HG02642 (cell line): ENCODE measurements around the gene MSANTD1.

Experiments used
- ATAC-seq: cut with Tn5 transposase; IDR thresholded peaks from one replicate; pipeline ENCODE4 v1.9.1; 2021; ENCODE audit warnings: mild to moderate bottlenecking; ENCODE audit not compliant: unreplicated experiment, poor library complexity

MSANTD1 gene

GRCh38 chr4:3248811-3249661, at the start of gene MSANTD1:
MSANTD1 (plus strand) TSS chr4:3249159; CDS start chr4:3249223, 64 bp downstream.
- no peak for ATAC-seq

DNA sequence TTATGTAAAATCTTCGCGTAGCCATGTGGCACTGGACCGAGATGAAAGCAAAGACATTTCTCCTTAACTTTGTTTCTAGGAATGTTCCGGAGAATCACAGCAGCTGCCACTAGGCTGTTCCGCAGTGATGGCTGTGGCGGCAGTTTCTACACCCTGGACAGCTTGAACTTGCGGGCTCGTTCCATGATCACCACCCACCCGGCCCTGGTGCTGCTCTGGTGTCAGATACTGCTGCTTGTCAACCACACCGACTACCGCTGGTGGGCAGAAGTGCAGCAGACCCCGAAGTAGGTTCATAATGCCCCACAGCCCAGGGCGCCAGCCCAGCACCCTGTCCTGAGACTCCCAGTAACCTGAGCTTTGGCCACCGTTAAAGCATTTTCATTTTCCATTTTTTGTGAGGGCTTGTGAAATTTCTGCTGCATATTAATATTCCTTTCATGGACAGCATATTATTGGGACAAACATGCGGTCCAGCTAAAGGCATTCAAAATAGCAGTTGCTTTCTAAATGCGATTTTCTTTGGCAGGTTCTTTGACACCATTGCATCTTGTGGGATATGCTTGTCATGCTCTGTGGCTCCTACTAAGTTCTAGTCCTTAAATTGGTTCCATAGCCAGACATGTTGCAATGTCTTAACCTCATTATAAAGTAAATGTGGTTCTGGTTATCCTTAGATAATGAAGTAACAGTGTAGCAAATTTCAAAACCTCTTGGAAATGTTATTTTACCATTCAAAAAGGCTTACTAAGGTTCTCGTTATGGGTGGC, 49.1 kb upstream of the MSANTD1 start:
- no peak for ATAC-seq

DNA sequence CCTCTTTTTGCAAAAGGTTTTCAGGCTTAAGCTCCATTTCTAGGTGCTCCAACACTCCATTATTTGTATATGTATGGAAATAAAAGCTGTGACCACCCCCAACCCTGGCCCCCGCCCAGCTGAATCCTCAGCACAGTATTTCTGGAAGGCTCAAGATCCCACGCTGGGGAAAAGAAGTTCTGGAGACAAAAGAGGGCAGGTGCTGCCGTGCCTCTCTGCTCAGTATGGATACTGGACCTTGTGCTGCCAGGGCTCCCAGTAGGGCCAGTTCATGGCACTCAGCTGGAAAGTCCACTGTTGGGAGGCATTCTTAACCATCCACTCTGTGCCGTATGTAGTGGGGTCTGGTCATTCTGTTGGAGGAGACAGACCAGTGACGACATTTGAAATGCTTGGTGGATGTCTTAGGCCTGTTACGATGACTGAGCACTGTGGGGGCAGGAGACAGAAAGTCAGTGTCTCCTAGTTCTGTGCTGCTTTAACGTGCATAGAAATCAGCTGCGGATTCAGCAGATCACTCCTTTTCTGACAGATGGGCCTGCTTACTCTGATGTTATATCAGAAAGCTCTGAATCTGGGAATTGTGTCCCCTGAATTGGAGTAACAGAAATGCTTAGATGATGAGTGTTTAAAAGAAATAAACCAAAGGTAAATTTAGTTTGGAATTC, 48.4 kb upstream of the MSANTD1 start:
- ATAC-seq, result no peak

DNA sequence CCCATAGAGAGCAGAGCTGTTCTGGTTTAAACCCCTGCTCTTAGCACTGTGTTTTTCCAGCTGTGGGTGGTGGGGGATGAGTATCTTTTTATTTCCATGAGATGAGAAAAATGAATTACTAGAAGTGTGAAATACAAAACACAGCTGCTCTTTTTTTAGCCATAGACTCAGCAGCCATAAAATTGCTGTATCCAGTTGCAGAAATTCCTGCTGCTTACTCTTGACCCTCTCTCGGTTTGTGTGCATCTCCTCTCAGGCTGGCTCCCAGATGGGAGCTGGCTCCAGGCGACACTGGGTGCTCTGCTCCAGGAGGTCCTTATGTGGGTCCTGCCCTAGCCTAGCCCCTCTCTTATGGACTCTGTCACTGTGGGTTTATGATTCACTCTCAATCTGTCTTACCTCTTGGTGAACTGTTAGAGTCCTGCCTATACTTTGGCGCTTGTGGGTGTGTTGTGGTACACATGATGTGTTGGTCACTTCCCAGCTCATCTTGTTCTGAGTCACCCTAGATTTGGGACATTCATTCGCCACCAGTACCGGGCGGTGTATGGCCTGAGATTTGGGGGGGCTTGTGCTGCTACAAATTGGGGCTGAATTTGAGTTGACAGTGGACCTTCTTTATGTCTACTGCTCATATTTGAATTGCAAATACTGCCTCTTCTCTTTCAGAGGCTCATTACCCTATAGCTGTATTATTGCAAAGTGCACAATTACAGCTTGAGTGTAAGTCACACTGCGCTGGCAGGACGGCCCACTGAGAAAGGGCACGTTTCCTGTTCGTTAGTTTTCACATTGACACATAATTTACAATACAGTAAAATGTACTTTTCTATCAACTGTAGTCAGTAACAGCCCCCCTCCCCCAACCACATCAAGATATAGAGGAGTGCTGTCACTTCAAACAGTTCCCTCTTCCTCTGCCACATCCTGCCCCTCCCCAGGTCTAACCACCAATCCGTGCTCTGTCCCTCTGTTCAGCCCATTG, 46.9 kb upstream of the MSANTD1 start:
- ATAC-seq, result peak; percentile 59

DNA sequence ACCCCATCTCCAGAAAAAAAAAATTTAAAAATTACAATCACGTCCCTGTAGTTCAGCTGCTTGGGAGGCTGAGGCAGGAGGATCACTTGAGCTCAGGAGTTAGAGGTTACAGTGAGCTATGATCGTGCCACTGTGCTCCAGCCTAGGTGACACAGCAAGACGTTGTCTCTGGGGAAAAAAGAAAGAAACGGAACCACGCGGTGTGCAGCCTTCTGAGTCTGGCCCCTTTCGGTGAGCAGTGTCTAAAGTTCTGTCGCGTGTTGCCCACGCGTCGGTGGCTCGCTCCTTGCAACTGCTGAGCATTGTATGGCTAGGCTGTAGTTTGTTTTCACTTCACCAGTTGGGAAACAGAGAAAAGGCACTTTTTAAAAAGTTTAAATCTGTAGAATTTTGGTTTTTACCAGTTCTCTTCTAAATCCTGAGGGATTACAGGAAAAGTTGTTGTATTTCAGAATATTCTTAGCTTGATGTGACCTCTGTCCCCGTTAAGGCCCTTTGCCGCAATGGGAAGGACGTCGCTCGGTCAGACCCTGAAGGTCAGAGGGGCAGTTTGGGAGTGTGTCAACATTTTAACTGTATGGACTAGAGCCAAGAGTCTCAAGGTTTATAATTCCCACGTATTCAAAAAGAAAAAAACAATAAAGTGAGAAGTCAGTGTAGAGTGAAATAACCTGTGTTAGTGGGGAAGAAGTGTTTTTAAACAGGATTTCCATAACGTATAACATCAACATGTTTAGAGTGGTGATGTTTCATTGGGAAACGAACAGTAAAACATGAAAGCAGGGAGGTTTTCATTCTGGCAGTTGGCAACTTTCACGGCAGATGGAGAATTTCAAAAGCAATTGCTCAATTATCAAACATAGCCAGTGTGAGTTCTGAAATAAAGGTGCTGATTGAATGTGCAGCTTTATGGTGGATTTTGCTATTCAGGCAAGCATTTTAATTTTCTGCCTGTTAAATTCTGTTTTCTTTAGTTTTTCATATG, 45.8 kb upstream of the MSANTD1 start:
- ATAC-seq, result peak; percentile 17

GRCh38 chr4:3203971-3204431, 45.0 kb upstream of the MSANTD1 start:
- no peak for ATAC-seq

DNA sequence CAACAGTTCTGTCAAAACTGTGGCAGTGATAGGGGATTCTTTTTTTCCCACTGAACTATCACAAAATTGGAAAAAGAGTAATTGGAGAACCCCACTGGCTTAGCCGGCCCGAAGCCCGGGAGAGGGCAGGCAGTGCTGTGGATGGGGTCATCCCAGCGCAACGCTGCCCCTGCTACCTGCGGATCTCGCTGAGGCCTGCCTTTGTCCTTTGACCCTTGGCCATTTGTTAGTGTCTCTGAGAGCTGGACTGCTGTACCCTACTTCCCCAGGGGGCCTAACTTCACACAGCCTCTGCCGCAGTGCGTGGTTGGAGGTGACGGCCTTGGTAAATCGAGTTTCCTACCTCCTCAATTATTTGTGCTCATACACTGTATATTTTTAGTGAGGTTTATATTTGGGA, 43.0 kb upstream of the MSANTD1 start:
- no peak for ATAC-seq

DNA sequence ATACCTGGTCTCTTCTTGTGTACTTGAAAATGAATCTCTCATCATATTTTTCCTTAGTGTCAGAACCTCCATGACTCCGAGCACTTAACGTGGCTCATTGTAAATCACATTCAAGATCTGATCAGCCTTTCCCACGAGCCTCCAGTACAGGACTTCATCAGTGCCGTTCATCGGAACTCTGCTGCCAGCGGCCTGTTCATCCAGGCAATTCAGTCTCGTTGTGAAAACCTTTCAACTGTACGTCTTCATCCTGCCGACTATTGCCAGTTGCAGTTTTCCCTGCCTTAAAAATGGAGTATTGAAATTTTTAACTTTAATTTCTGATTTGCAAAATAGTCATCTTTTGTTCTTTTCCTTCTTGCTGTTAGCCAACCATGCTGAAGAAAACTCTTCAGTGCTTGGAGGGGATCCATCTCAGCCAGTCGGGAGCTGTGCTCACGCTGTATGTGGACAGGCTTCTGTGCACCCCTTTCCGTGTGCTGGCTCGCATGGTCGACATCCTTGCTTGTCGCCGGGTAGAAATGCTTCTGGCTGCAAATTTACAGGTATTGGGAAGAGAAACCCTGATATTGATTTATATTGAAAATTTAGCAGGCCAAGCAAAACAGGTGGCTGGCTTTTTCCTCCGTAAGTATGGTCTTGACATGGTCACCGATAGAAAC, 42.4 kb upstream of the MSANTD1 start:
- ATAC-seq, result no peak

GRCh38 chr4:3207531-3208037, 41.4 kb upstream of the MSANTD1 start:
- ATAC-seq, result no peak

- no peak for ATAC-seq
Measured at GRCh38 chr4:3208826-3209225, 40.1 kb upstream of the MSANTD1 start.

DNA sequence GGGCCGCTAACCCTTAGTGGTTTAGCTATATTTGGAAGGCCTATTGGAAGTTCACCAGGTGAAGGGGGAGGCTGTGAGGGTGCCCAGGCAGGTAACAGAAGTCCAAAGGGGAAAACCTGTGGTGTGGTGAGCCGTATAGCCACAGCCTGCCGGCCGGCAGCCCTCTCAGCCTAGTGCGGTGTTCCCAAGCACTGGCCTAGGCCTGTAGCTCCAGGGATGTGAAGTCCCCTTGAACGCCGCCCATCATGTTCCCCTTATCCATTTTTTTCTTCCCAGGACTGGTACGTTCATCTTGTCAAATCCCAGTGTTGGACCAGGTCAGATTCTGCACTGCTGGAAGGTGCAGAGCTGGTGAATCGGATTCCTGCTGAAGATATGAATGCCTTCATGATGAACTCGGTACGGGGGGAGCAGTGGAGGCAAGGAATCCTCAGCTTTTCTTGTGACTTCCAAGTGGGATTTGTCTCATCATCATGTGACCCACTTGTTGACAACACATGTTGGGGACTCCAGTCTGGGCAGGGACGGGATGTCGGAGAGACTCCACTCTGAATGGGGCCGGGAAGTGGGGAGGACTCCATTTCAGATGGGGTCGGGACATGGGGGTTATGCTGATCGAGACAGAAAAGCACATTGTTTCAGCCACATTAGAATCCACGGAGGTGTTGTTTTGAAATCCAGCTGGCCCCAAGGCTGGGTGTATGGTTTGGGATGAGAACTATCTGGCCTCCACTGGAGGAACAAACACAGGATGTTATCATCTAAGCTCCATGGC, 39.2 kb upstream of the MSANTD1 start:
- no peak for ATAC-seq

DNA sequence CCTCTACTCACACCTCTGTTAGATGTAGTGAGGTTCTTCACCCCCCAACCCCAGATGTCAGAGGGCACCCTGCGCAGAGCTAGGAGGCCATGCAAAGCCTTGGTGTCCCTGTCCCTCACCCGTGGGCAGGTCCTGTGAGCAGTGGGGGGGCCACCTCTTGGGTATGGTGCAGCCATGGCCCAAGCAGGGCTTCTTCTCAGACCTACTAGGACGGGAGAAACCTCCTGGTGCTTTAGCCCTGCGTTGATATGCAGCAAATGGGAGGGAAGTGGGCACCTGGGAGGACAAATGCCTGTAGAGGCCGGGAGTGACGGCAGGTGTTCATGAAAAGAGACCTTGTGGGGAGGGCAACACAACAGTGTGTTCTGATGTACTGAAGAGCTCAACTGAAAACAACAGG, 38.5 kb upstream of the MSANTD1 start:
- no peak for ATAC-seq

GRCh38 chr4:3211866-3212265, 37.1 kb upstream of the MSANTD1 start:
- ATAC-seq, result no peak

DNA sequence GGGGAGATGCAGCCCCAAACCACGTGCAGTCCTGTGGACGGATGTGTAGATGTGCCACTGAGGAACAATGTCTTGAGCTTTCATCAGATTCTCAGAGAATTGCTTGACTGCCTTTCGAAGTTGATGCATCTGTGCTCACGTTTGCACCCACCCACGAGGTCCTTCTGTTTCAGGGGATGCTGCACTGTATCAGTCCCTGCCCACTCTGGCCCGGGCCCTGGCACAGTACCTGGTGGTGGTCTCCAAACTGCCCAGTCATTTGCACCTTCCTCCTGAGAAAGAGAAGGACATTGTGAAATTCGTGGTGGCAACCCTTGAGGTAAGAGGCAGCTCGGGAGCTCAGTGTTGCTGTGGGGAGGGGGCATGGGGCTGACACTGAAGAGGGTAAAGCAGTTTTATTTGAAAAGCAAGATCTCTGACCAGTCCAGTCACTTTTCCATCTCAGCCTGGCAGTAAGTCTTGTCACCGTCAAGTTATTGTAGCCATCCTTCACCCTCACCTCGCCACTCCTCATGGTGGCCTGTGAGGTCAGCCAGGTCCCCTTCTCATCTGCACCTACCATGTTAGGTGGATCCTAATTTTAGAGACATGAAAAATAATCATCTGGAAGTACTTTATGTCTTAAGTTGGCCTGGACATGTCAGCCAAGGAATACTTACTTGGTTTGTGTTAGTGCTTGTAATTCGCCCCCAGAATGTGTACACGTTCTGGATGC, 36.4 kb upstream of the MSANTD1 start:
- no peak for ATAC-seq

DNA sequence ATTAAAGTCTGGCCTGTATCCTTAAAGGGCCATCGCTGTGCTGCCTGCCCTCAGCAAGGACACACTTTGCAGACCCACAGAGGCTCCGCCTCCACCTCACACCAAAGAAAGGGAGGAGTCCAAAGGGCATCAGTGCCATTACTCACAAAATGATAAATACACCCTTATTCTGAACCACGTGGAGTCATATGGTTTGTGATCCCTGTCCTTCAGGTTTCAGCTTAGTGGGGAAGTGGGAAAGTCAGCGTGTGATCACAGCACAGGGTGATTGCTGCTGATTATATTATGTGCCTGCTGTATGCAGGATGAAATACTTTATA, 35.9 kb upstream of the MSANTD1 start:
- no peak for ATAC-seq

GRCh38 chr4:3213661-3214250, 35.2 kb upstream of the MSANTD1 start:
- no peak for ATAC-seq
